ENCODE data around the gene GATA6. TPM values are rescaled to one million over a fixed set of nuclear protein-coding genes. Genes with fewer than 3 reads are reported as not detected.
A peak's percentile ranks its signal among the peaks of the same experiment; 100 is the strongest.

GATA6 gene
- total RNA-seq, 1 donor from 2014 or later = 22.1 TPM

GRCh38 chr18:22163416-22164161, 5.8 kb upstream of the GATA6 start:
- ATAC-seq = peak; percentile 31 to 70
- Histone ChIP-seq H3K27ac (peak overlapping the region; percentile 97), H3K27me3 (ENCODE audit: low read depth) (peaks cover 50% of the 10 kb centered on the region), H3K9me3 (no peaks in the 10 kb centered on the region), H3K36me3 (no peaks in the 10 kb centered on the region), H3K4me3 (no peak overlapping the region), H3K4me1 (peaks cover 4% of the 10 kb centered on the region)
- intact Hi-C loops (cut with DNase I) = loop anchor here (10.0 kb wide), 1 partner anchor 169 kb away; no protein-coding TSS in a partner anchor
- no peak for TF ChIP-seq CTCF (IDR thresholded peaks at IDR 0.05)
- no peak for DNase-seq

DNA sequence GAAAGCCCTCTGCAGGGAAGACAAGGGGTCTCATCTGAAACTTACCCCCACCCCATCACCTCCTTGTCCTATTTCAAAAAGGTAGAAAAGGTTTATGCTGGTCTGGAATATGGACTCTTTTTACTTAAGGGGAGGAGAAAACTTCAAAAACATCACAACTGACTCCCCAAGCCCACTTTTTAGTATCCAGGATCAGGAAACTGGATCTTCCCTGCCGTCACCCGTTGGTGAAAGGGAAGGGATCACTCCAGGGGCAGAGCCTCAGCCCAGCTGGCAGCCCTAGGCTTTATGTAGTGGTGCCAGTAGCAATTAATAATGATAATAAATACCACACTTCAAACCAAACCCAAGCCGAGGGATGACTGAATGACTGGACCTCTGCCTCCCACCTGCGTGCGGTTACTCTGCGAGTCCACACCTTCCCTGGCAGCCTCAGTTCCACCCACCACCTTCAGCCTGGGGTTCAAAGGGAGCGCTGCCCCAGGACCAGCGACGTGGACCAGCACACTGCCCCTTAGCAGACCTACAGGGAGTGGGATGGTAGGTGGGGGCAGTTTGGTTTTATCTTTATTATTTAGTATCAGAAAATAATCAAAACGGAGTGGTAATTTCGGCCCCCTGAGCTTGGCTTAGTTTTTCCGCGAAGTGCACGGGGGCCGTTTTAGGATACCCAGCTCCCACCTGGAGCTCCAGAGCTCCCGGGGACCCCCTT, 4.9 kb upstream of the GATA6 start:
- intact Hi-C loops (cut with DNase I) = loop anchor here (10.0 kb wide), 1 partner anchor 170 kb away; no protein-coding TSS in a partner anchor
- ATAC-seq (no peak), DNase-seq (no peak)
- Histone ChIP-seq H3K4me3 (peak overlapping the region; percentile 79), H3K27me3 (ENCODE audit: low read depth) (peaks cover 58% of the 10 kb centered on the region), H3K27ac (peak overlapping the region; percentile 97), H3K9me3 (no peaks in the 10 kb centered on the region), H3K36me3 (no peaks in the 10 kb centered on the region), H3K4me1 (peaks cover 8% of the 10 kb centered on the region)
- TF ChIP-seq CTCF (IDR thresholded peaks at IDR 0.05) = no peak

GRCh38 chr18:22165049-22165602, 4.3 kb upstream of the GATA6 start:
- intact Hi-C loops (cut with DNase I) = loop anchor here (10.0 kb wide), 1 partner anchor 170 kb away; no protein-coding TSS in a partner anchor
- Histone ChIP-seq H3K27me3 (ENCODE audit: low read depth) (peaks cover 61% of the 10 kb centered on the region), H3K27ac (peak overlapping the region; percentile 97), H3K4me1 (peaks cover 8% of the 10 kb centered on the region), H3K36me3 (no peaks in the 10 kb centered on the region), H3K9me3 (no peaks in the 10 kb centered on the region), H3K4me3 (peak overlapping the region; percentile 79)
- ATAC-seq (no peak), DNase-seq (no peak)
- TF ChIP-seq CTCF (IDR thresholded peaks at IDR 0.05) = no peak

- Histone ChIP-seq H3K4me3 (peak overlapping the region; percentile 79), H3K36me3 (no peaks in the 10 kb centered on the region), H3K27me3 (ENCODE audit: low read depth) (peaks cover 62% of the 10 kb centered on the region), H3K27ac (peak overlapping the region; percentile 97), H3K9me3 (no peaks in the 10 kb centered on the region), H3K4me1 (peaks cover 8% of the 10 kb centered on the region)
- ATAC-seq = no peak
- intact Hi-C loops (cut with DNase I) = loop anchor here (10.0 kb wide), 1 partner anchor 171 kb away; no protein-coding TSS in a partner anchor
- DNase-seq = no peak
- TF ChIP-seq CTCF (IDR thresholded peaks at IDR 0.05) = no peak
Measured at GRCh38 chr18:22165603-22166068, 3.8 kb upstream of the GATA6 start.

All from lower lobe of right lung (tissue), 2 donors.